T-helper 1 cell treated with Interleukin-12 subunit alpha and Interleukin-12 subunit beta and Interleukin-4 antibody, amounts not matched to agents 30 ng/mL and 1 ng/mL, for 36 hours (primary cell): ENCODE measurements around the gene MRPL46. TPM values are rescaled to one million over a fixed set of nuclear protein-coding genes. Genes with fewer than 3 reads are reported as not detected.

Experiments used
- intact Hi-C: fragments of 100-400 bp; cut with micrococcal nuclease; formaldehyde crosslinking; loops from one replicate; pipeline ENCODE4 v1.15.1; 2024
- total RNA-seq: library from RNA; stranded (reverse); gene quantifications from 2 replicates; pipeline ENCODE4 v1.2.3, GENCODE V29; 2022

The MRPL46 gene
- 29.0 and 32.4 TPM in 2 replicates for total RNA-seq

DNA sequence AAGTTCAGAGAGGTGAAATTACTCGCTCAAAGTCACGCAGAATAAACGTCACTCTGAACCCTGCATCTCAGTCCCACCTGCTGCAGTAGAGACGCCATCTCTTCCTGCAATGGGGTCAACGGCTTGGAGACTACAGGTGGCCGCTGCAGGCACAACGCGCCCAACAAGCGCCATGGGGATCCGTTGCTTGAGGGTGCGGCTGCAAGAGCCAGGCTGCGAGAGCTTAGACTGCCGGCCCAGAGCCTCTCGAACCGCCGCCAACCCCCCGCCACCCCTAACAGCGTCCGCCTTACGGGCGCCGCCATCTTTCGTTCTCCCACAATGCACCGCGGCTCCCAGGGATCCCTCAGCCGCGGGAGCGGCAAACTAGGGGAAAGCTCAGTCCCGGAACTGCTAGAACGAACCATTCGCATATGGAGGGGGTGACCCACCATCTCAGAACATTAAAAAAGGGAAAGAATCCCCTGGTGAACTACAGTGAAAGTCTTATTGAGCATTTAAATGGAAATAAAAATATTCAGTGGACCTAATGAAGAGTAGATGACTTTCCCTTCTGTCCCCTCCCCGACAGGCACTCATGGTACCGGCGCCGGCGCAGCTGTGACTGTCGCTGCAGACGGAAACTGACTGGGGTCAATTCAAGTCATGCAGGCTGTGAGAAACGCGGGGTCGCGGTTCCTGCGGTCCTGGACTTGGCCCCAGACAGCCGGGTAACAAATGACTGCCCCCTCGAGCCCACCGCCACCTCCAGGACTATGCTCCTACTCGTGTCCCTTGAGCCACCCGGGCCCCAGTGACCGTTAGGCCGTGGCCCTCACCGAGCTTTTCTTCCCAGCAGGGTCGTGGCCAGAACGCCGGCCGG is at the start of gene MRPL46, which contains the start of gene MRPS11:
Gene MRPL46 (minus strand): TSS at position 316 of the 862 bp plus-strand sequence. CDS start 11 bp downstream, at position 305.
Gene MRPS11 (plus strand): TSS at position 636 of the 862 bp plus-strand sequence. CDS start 10 bp downstream, at position 646.
- intact Hi-C loops, result loop anchor here (1.0 to 5.0 kb wide), 11 partner anchors 17 to 1110 kb away; partner anchors contain the start of genes ABHD2, AEN, DET1 and MFGE8

DNA sequence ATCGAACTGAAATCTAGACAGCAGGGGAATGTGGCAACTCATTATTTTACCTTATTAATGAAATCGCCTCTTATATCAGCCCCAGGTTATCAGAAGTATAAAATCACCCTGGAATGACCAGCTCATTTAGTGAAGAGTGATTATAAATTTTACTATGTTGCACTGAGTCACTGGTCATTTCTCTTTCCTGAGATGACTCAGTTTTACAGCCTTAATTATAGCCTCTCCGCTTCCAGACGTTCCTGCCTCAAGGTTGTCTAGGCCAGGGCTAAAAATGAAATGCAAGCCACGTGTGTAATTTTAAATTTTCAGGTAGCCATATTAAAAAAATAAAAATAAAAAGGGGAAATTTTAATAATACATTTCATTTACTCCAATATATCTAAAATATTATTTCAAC is 46.0 kb upstream of the MRPL46 start:
- intact Hi-C loops, result no loop called here

DNA sequence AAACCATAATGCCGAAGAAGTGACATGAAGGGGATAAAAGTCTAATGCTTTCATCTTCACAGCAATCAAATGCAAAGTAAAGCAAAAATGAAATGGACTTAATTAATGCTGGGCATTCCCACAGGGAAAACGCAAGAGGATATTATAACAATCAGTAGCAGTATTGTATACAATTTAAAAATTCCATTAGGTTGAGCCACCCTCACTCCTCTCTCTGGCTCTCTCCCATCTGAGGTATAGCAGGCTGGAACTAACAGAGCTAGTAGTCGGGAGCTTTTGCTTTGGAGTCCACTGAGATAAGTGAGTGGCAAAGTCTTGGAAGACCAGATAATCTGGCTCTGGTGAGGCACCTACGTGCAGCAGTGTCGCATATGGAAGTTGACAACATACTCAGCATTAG is 45.4 kb upstream of the MRPL46 start:
- intact Hi-C loops, result no loop called here

DNA sequence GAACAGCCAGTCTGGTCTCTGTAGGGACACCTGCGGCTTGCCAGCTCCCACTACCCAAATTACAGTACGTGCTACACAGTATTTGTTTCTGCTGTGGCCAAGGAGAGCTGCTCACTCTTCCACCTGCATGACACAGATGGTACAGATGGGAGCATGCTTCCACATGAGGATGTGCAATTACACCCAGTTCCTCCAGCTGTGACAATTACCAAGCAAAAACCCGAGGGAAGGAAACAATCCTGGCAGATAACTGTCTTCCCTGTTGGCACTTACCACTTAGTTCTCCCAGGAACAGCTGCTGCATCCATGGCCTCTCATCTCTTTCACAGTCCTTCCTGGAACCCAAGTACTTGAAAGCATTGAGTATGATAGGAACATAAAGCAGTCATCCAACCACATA is 44.9 kb upstream of the MRPL46 start:
- intact Hi-C loops, result no loop called here

DNA sequence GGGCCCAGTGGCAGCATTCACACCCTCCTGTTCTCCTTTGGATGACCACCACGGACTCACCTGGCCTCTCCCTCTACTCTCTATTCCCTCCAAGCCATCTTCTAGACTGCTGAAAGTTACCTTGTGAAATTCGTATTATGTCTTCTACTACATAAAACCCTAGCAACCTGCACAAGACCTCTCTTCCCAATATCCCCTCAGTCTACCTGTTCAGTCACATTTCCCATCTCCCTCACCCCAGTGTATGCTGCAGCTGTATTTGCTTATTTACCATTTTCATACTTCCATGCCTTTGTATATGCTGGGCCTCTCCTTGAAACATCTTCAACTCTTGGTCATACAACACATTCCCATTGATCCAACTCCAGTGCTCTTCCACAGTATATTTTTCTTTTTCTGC is 44.0 kb upstream of the MRPL46 start:
- intact Hi-C loops, result no loop called here

DNA sequence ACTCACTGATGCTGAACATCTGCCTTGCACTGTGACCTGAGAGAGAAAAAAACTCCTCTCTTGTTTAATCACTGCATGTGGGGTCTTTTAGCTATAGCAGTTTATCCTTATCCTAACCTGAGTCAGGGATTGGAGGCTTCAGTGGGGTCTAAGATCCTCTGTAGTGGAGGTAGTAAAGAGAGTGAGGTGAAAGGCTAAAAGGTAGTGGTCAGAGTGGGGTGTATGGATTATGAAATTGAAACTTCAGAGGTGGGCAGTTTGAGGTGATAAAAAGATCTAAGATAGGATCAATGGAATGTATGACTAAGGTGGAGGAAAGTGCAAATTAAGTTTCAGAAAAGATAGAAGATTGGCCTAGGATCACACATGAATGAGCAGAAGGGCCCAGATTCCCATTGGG is 42.8 kb upstream of the MRPL46 start:
- intact Hi-C loops, result no loop called here

DNA sequence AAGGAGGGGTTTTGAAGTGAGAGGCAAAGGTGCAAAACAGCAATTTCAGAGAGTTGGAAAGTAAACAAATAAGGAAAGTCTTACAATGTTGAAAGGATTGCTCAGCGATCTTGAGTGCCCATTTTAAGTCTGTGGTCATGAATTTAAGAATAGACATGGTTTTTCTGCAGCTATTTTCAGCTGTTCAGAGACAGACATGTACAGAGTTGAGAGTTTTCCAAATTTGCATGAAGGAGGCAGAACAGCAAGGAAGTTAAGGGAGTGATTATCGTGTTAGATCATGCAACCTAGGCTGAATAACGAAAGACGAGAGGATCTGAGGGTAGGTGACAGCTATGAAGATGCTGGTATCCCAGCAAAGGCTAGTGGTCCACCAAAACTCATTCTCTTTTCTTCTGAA is 42.1 kb upstream of the MRPL46 start:
- intact Hi-C loops, result no loop called here

DNA sequence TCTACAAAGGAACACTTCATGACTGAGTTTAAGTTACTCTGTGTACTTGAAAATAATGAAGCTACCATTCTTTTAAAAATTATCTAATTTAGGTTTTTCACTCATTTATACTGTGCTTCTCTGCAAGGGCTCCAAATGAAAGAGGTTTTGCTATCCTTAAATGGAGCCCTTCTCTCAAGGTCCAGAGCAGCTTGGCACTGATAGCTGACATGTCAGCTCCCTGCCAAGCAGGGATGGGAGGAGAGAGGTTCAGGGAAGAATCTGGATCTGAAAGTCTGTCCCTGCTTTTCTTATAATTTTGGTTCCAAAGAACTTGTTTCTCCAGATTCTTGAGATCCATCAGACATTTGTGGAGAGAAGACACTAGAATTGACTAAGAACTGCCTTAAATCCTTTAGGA is 39.4 kb upstream of the MRPL46 start:
- intact Hi-C loops, result no loop called here

DNA sequence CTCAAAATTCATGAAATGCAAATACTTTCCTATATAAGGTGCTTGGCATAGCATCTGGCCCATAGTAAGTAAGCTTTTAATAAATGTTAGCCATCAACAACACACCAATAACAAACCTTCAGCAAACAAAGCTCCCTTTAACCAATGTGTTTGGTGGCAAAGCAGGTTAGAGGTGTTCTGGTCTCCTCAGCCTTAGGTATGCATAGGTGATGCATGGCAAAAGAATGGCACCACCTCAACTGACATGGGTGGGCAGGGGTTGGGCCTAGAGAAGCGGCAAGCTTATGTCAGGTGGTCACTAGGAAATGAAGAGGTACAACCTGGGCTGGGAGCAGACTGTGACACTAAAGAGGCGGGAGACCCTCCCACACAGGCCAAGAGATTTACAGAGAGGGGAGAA is 38.5 kb upstream of the MRPL46 start:
- intact Hi-C loops, result no loop called here

DNA sequence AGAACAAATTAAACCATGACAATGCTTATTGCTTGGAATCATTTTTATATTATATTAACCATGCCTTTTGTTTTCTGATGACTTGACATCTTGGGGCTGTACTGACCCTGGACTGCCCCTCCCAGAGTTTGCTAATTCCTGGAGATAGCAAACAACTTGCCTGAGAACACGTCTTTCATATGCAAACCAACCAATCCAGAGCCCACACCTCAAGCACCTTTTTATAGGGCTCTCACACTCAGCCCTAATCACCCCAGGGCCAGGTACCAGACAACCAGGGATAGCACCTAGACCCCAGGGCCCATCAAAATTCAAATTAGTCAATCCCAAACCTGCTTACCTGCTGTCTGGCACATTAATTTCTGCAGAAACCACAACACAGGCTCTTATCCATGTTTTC is 37.3 kb upstream of the MRPL46 start:
- intact Hi-C loops, result no loop called here

DNA sequence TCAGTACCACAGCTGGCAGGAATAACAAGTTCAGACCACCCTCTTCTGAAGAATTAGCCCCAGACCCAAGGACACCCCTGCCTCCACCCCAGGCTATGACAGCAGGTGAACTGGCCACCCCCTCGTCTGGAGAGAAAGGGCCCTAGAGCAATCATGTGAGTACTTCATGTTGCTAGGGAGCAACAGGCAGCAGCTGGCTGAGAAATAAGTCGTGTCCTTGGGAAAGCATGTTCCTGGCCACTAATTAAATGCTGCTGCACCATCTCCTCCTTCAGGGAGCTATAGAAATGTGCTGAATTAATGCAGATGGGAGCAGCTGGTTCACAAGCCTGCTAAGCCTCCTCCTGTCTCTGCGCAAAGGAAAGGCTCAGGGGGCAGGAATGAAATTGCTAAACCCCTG is 31.8 kb upstream of the MRPL46 start:
- intact Hi-C loops, result no loop called here

DNA sequence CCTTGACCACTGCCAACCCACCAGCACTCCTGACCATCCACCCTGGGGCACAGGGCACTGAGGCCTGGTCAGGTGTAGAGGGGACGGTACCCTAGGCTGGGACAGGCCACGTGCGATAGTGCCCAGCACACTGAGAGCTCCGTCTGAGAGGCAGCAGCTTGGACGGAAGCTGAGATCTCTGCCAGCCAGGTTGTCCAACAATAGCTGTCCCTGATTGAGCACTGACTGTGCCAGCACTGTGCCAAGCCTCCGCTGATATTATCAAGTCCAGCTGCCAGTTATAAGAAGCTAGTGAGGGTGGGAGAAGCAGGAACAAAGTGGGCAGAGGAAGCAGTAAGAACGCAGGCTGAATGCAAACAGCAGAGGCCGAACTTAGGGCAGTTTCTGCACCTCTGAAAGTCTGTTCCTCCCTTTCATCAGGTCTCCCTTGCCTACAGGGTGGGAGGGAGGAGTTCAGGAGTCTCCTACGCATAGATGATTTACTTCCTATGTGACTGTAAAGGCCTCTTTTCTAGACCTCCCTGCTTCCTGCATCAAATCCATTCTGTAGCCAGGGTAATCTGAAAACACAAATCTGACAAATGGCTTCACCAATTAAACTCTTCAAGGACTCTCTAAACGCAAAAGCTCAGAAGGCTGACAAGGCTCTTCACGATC is 30.0 kb upstream of the MRPL46 start:
- intact Hi-C loops, result no loop called here

DNA sequence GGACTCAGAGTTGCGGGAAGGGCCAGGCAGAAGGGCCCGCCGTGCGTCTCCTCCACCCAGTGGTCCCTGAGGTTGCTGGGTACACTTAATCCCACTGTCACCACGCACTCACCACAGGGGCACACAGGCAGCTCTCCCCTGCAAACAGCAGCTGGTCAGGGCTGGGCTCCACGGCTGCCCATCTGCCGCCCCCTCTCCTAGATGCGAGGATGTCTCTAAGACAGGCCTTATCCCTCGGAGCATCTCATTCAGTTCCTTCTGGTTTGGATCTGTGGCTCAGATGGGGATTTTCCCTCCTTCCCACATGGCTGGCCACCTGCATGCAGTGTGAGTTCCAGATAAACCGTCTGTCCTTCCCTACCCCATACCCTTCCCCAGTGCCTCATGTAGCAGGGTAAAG is 26.7 kb upstream of the MRPL46 start:
- intact Hi-C loops, result no loop called here

DNA sequence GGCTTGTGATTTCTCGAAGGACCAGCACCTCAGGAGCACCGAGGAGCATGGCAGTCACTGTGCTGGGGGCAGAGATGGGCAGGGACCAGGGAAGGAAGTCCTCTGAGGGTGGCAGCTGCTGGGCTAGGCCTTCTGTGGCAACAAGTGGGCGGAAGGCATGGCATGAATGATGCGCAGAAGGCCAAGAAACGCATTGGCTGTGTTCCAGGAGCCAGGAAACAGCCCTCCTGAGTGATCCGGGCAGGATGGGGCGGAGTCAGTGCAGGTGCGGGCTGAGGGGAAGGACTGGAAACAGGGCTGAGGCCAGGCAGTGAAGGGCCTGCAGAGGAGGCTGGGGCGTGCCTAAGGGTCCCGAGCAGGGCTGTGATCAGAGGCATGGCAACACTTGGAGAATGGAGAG is 24.0 kb upstream of the MRPL46 start:
- intact Hi-C loops, result no loop called here

DNA sequence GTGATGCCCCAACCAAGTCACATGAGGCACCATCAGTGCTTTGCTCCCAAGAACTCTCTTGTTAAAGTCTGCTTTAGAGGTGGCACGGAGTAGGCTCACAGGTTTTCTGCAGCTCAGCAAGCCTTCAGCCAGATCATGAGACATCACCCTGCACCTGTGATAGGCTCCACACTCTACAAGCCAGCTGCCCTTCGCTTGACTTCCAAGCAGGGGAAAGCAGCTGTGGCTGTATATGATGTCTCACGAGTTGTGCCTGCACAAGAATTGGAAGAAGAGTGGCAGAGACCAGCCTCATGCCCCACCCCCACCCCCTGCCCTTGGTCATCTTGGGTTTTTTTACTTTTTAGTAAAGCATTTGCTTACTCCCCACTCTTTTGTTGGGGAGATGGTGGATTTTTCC is 22.8 kb upstream of the MRPL46 start:
- intact Hi-C loops, result no loop called here

DNA sequence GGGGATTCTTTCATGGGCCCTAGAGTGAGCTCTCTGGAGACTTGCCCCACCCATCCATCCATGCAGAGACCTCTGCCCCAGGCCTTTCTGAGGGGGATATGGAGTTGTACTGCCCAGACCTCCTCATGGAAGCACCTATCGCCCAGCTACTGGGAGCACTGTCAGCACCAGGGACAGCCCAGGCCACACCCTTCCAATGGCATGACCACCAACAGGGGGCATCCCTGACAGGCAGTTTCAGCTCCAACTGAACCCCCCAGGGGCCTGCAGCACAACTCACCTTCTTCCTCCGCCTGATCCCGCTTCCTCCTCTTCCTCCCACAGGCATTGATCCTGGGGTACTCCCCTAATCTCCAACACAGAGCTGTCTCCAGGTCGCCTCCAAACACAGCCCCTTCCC is 22.1 kb upstream of the MRPL46 start:
- intact Hi-C loops, result no loop called here

DNA sequence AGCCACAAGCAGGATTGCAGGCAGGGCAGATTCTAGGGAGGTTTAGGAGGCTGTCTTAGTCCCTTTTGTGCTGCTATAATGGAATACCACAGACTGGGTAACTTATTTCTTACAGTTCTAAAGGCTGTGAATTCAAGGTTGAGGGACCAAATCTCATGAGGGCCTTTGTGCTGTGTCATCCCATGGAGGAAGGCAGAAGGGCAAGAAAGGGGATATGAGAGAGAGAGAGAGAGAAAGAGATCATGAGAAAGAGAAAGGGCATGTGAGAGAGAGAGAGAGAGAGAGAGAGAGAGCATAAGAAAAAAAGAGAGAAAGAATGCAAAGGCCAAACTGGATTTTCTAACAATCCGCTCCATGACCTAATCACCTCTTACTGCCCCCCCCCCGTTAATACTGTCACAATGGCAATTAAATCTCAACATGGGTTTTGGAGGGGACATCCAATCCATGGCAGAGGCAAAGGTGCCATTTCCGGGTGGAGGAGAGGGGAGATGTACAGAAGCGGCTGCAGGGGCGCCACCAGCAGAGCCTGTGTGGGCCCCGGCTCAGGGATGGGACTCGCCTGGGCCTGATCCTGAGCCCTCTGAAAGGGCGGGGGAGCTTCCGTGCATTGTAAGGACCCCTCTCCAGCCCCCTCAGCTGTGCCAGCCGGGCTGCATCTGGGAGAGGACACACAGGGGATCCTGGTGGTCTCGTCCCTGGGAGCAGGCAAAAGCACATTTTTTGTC is 20.8 kb upstream of the MRPL46 start:
- intact Hi-C loops, result no loop called here

DNA sequence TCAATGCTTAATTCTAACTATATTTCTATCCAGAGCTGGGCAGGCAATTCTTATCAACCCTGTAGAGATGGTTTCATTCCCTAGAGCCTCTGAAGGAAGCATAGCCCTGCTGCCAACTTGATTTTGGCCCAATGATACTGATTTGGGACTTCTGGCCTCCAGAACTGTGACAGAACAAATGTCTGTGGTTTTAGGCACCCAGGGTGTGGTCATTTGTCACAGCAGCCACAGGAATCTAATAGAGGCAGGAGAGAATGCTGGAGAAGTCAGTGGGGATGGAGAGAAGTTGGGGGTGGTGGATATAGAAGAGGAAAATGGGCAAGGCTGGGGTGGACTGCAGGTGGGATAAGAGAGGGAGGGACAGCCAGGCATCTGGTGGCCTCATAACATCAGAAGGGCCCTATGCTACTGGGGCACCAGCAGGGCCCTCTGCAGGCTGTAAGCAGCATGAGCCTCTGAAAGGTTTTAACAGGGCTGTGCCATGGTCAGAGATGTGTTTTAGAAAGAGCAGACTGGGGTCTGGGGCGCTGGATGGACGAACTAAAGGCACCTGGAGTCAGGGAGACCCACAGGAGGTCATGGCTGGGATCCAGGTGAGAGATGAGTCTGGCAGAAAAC is 20.1 kb upstream of the MRPL46 start:
- intact Hi-C loops, result no loop called here

DNA sequence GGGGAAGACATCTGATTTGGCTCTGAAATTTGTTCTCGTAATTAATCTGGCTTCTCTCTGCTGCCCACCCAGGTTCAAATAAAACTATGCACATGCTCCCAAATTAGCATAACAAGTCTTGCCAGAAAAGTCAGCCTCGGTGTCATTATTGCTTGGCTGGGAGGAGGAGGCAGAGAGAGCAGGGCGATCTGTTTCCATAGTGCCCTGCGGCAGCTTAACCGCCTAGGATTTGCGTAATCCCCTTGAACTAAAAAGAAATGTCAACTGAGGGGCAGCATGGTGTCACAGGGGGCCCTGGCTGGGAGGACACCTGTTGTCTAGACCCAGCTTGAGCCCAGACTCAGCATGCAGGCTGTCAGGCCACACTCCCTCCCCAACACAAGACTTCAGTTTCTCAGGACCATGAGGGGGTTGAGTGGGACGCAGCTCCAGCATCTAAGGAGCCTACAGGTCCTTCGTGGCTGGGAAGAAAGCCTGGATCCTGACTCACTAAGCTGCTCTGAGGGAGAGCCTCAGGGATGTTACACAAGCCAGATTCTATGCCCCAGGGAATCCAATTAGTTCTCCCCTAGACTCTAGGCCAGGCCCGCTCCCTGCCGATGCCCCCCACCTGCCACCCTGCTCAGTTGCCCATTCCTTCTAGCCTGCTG is 17.6 kb upstream of the MRPL46 start:
- intact Hi-C loops, result no loop called here

DNA sequence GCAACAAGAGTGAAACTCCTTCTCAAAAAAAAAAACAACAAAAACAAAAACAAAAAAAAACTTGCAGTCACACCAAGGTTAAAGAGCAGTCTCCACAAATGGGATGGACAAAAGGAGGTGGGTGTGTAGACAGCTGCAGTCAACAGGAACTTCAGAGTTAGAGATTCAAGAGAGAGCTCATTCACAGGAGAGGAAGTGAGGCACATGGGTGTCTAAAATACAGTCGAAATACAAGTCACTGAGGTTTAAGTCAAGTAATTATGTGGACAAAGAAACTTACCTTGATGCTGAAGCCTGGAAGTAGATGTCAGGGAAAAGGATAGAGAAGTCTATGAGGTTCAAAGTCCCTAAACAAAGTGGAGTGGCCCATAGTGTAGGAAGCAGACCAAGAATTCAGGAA is 15.1 kb upstream of the MRPL46 start:
- intact Hi-C loops, result no loop called here

DNA sequence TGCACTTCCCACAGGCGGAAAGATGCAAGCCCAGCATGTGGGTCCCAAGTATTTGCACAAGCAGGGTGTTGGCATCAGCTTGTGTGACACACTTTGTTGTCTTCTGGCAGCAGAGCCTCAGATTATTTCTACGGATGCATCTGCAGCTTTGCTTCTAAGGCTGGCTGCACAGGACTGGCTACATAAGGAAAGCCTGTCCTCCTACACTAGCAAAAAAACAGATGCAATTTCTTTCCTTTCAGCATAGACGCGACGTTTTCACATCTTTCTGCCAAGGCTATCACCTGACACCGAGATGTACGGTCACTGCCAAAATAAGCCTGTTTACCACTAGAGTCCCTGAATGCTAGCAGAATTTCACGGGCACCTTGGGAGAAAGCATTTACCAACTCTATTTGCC is 13.8 kb upstream of the MRPL46 start:
- intact Hi-C loops, result no loop called here
